Pancreas (tissue), 10 donors: ENCODE data around the gene CSK. TPM values are rescaled to one million over a fixed set of nuclear protein-coding genes. Genes with fewer than 3 reads are reported as not detected.
A peak's percentile ranks its signal among the peaks of the same experiment; 100 is the strongest.

ENCODE experiments used
- ATAC-seq, 4 donors: fragments of 200-7000 bp; cut with Tn5 transposase; one replicate each; pipeline versions ENCODE4 v1.8.0 to v1.9.1; 2020; ENCODE audit warnings: mild to moderate bottlenecking in 4 of 4, moderate library complexity in 4 of 4
- DNase-seq, 6 donors: peaks; one replicate each; pipeline ENCODE4 v3.0.0-alpha.2; 2020
- FAIRE-seq: peaks from 2 replicates; lab custom pipeline; 2012; peaks lifted over from hg19 to GRCh38; lab: Jason Lieb, UNC
- H3K27ac ChIP-seq, 4 donors: fragments of 200-600 bp; sonication (generic); 1 replicate in 3 of 4; 2 replicates in 1 of 4; pipeline versions ENCODE4 v1.5.0 to v1.8.0; 2020
- H3K27me3 ChIP-seq, 4 donors: fragments of 200-600 bp; one replicate each; pipeline ENCODE4 v1.8.0; 2021
- H3K36me3 ChIP-seq, 3 donors: fragments of 200-600 bp; sonication (generic) in 1 of 3; one replicate each; pipeline versions ENCODE4 v1.5.0 to v1.8.0; 2020 to 2021
- H3K4me1 ChIP-seq, 3 donors: fragments of 200-600 bp; one replicate each; pipeline ENCODE4 v1.8.0; 2021
- H3K4me3 ChIP-seq, 4 donors: fragments of 200-600 bp; sonication (generic) in 2 of 4; one replicate each; pipeline versions ENCODE4 v1.5.0 to v1.8.0; 2020 to 2021
- H3K9me3 ChIP-seq, 4 donors: fragments of 200-600 bp; one replicate each; pipeline ENCODE4 v1.8.0; 2021
- WGBS, 2 donors: extraction: QIAGEN DNeasy Blood & Tissue Kit; methylation state at CpG; one replicate each; pipeline ENCODE4 v1.1.7; 2013; 5-methylcytosine and 5-hydroxymethylcytosine counted together
- intact Hi-C, 3 donors: fragments of 100-400 bp; cut with DNase I; formaldehyde crosslinking; loops; one replicate each; pipeline versions ENCODE4 v1.11.1 to v1.14.2; 2022
- polyA plus RNA-seq, 2 donors: library from polyadenylated mRNA; stranded (reverse); fragments of 200-250 nt; gene quantifications; one replicate each; pipeline ENCODE4 v1.2.3, GENCODE V29; 2013
- total RNA-seq, 6 donors: library from RNA; stranded (reverse); fragmentation: NEBNext Ultra II Directional in 4 of 6; extraction: Animal tissue kit (Norgen Biotek cat#: 25700) in 4 of 6; gene quantifications; one replicate each; pipeline versions ENCODE4 v1.2.1 to v1.2.4, GENCODE V29; 2021 to 2023
- TF ChIP-seq, protein P1 (sequence below), 4 donors: fragments of 200-600 bp; sonication (generic) in 3 of 4; IDR thresholded peaks; one replicate each; pipeline versions ENCODE4 v1.5.0 to v1.8.0; 2021; ENCODE audit warnings: antibody characterized with exemption in 4 of 4
- donor health status: healthy with polysubstance abuse.
- donor health status: DM: no; HTN: no; CAD: no; lungs with moderate emphysema.
- donor health status: DM: no; HTN: no; CAD: no.
- donor health status: control.
- donor health status: control.
- donor health status: Bipolar disorder and iron deficiency.
- donor health status: DM: yes; HTN: yes; CAD: no.
- donor health status: DM: no; HTN: no; CAD: no.
- donor health status: DM: no; HTN: no; CAD: no.
- donor health status: DM: yes; HTN: yes; CAD: no.

Gene CSK
- total and polyA plus RNA-seq, 8 donors: 8.5 to 35.1 (median 16.2) TPM

DNA sequence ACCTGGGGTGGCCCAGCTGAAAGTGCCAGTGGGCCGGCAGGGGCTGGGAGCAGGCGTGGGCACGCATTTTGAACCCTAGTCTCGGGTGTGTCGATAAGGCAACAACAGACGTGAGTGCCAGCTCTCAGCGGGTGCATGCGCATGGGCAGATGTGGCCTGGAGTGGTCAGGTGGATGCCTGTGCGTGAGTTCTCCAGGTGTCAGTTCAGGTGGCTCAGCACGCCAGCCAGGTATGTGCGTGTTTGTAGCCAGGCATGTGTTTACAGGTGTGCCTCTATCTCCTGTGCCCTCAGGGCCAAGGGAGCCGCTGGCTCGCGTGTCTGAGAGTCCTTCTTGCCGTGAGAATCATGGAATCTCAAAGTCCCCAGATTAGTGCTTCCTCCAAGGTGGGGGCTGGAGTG, 18.5 kb upstream of the CSK start:
- Histone ChIP-seq H3K27ac (no peak overlapping the region), H3K27me3 (no peaks in the 10 kb centered on the region), H3K4me1 (no peaks in the 10 kb centered on the region), H3K36me3 (no peaks in the 10 kb centered on the region), H3K4me3 (no peak overlapping the region), H3K9me3 (no peaks in the 10 kb centered on the region)
- no peak for DNase-seq
- FAIRE-seq: no peak
- TF ChIP-seq, protein P1, sequence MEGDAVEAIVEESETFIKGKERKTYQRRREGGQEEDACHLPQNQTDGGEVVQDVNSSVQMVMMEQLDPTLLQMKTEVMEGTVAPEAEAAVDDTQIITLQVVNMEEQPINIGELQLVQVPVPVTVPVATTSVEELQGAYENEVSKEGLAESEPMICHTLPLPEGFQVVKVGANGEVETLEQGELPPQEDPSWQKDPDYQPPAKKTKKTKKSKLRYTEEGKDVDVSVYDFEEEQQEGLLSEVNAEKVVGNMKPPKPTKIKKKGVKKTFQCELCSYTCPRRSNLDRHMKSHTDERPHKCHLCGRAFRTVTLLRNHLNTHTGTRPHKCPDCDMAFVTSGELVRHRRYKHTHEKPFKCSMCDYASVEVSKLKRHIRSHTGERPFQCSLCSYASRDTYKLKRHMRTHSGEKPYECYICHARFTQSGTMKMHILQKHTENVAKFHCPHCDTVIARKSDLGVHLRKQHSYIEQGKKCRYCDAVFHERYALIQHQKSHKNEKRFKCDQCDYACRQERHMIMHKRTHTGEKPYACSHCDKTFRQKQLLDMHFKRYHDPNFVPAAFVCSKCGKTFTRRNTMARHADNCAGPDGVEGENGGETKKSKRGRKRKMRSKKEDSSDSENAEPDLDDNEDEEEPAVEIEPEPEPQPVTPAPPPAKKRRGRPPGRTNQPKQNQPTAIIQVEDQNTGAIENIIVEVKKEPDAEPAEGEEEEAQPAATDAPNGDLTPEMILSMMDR (IDR thresholded peaks at IDR 0.05): no peak
- intact Hi-C loops: no loop called here
- 63 to 64% methylated on average over 15 of the region's 15 CpGs for WGBS, 2 donors
- ATAC-seq: no peak

- H3K4me1 ChIP-seq: no peaks in the 10 kb centered on the region
- FAIRE-seq (no peak), ATAC-seq (no peak), DNase-seq (peak in 1 of 6 donors; percentile 48)
- H3K27me3 ChIP-seq: no peaks in the 10 kb centered on the region
- H3K36me3 ChIP-seq: no peaks in the 10 kb centered on the region
- H3K4me3 ChIP-seq: no peak overlapping the region
- no peak overlapping the region for H3K27ac ChIP-seq
- intact Hi-C loops: loop anchor here in 2 of 3 donors (2.0 to 5.0 kb wide), 2 partner anchors 133 to 135 kb away; no protein-coding TSS in a partner anchor
- H3K9me3 ChIP-seq: no peaks in the 10 kb centered on the region
- TF ChIP-seq, protein P1 (IDR thresholded peaks at IDR 0.05): no peak
- 57 to 69% methylated on average over 14 of the region's 14 CpGs for WGBS, 2 donors
Observed at GRCh38 chr15:74767167-74768098, 14.4 kb upstream of the CSK start.

DNA sequence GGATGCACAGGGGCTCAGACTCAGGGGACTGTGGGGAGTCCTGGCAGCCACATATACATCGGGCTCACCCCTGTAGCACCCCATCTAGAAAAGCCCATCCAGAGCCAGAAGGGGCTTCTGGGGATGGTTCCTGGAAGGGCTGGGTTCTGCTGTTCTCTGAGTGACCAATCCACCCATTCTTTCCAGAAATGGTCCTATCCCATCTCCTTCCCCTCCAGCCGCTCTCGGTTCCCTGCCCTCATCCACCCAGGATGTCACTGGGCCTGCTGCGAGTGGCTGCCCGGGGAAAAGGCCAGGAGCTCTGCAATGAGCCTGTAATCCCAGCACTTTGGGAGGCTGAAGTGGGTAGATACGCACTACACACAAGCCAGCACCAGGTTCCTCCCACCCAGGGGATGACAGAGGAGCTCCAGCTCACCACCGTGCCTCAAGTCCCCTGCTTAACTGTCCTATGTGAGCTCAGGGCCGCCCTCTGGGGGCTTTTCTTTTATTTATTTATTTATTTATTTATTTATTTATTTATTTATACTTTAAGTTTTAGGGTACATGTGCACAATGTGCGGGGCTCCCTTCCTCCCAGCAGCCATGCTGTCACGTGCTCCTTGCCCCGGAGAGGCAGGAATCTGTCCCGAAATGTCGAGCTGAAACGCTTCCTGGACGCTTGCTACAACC, 13.6 kb upstream of the CSK start:
- FAIRE-seq (no peak), DNase-seq (no peak), ATAC-seq (no peak)
- Histone ChIP-seq H3K27me3 (no peaks in the 10 kb centered on the region), H3K4me1 (no peaks in the 10 kb centered on the region), H3K36me3 (no peaks in the 10 kb centered on the region), H3K27ac (no peak overlapping the region), H3K9me3 (no peaks in the 10 kb centered on the region), H3K4me3 (no peak overlapping the region)
- WGBS, 2 donors: 24 to 25% methylated on average over 15 of the region's 15 CpGs
- intact Hi-C loops: loop anchor here in 2 of 3 donors (2.0 to 5.0 kb wide), 2 partner anchors 133 to 136 kb away; no protein-coding TSS in a partner anchor
- TF ChIP-seq, protein P1 (IDR thresholded peaks at IDR 0.05): no peak

DNA sequence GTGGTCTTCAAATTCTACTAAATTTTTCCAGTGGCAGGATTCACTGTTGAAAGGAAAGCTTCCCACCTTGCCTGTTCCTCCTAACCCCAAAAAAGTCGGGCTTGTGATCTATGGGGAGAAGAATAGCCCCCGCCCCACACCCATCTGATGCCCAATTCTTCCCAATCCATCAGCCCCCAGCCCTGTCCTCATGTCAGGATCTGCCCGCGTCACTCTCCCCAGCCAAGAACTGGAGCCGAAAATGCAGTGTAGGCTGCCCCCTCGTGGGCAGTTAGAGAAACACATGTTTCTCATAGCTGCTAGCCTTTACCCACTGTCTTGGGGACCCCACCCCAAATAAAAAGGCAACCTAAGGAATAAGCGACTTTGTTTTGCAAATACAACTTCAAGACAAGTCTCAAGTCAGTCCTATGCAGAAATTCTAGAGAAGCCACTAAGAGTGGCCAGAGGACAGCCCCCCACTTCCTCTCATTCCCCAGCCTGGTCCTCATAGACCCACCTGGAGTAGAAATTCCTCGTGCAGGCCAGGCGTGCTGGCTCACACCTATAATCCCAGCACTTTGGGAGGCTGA, 13.0 kb upstream of the CSK start:
- H3K27me3 ChIP-seq: no peaks in the 10 kb centered on the region
- FAIRE-seq (no peak), ATAC-seq (peak; percentile 54 to 79 (median 78)), DNase-seq (peak in 4 of 6 donors; percentile 39 to 81 (median 68))
- no peak overlapping the region for H3K27ac ChIP-seq
- no peaks in the 10 kb centered on the region for H3K9me3 ChIP-seq
- 1 to 3% methylated on average over 9 of the region's 9 CpGs for WGBS, 2 donors
- TF ChIP-seq, protein P1 (IDR thresholded peaks at IDR 0.05): peak; percentile 51 to 85 (median 74)
- no peaks in the 10 kb centered on the region for H3K4me1 ChIP-seq
- no peak overlapping the region for H3K4me3 ChIP-seq
- intact Hi-C loops: loop anchor here in 2 of 3 donors (2.0 to 5.0 kb wide), 2 partner anchors 134 to 137 kb away; no protein-coding TSS in a partner anchor
- H3K36me3 ChIP-seq: no peaks in the 10 kb centered on the region
